Stimulated activated naive CD8-positive, alpha-beta T cell treated with anti-CD3 and anti-CD28 coated beads, Interleukin-15, Interleukin-2, amounts not matched to agents 100 U/mL and 50 U/mL, for 24 hours (primary cell): ENCODE results near the gene CMIP.

Experiments
- ATAC-seq: fragments of 150-1000 bp; cut with Tn5 transposase; one replicate; pipeline ENCODE4 v1.10.0; 2021
- DNase-seq: peaks from one replicate; pipeline ENCODE4 v3.0.0; 2021

The CMIP gene

GRCh38 chr16:81447383-81448101 is 2.9 kb downstream of the CMIP start:
- DNase-seq (no peak), ATAC-seq (no peak)

- DNase-seq (no peak), ATAC-seq (no peak)
Observed at GRCh38 chr16:81448154-81449131, 3.8 kb downstream of the CMIP start.

GRCh38 chr16:81449241-81449640 is 4.6 kb downstream of the CMIP start:
- DNase-seq, result no peak
- ATAC-seq, result no peak

- no peak for DNase-seq
- ATAC-seq, result no peak
Observed at GRCh38 chr16:81449899-81450608, 5.4 kb downstream of the CMIP start.

GRCh38 chr16:81450783-81451491 is 6.3 kb downstream of the CMIP start:
- ATAC-seq (peak; percentile 15), DNase-seq (no peak)

GRCh38 chr16:81451753-81452680 is 7.4 kb downstream of the CMIP start:
- ATAC-seq (peak; percentile 74), DNase-seq (peak; percentile 45)

GRCh38 chr16:81453091-81453728 is 8.6 kb downstream of the CMIP start:
- ATAC-seq, result no peak

GRCh38 chr16:81454044-81454443 is 9.4 kb downstream of the CMIP start:
- no peak for ATAC-seq
- no peak for DNase-seq

More at GRCh38 chr16:81453091-81453728, 8.6 kb downstream of the CMIP start:
- DNase-seq, result no peak

- DNase-seq (no peak), ATAC-seq (no peak)
Observed at GRCh38 chr16:81455006-81455405, 10.4 kb downstream of the CMIP start.

- ATAC-seq (no peak), DNase-seq (no peak)
Observed at GRCh38 chr16:81455720-81456494, 11.3 kb downstream of the CMIP start.

- DNase-seq, result no peak
- no peak for ATAC-seq
Observed at GRCh38 chr16:81456523-81457325, 12.1 kb downstream of the CMIP start.

- ATAC-seq (peak; percentile 38), DNase-seq (no peak)
Observed at GRCh38 chr16:81457326-81458133, 12.9 kb downstream of the CMIP start.

- ATAC-seq, result no peak
- no peak for DNase-seq
Observed at GRCh38 chr16:81458149-81458669, 13.6 kb downstream of the CMIP start.

- ATAC-seq (no peak), DNase-seq (no peak)
Observed at GRCh38 chr16:81458827-81459598, 14.4 kb downstream of the CMIP start.

- ATAC-seq (no peak), DNase-seq (no peak)
Observed at GRCh38 chr16:81460075-81460474, 15.5 kb downstream of the CMIP start.

GRCh38 chr16:81461243-81461642 is 16.6 kb downstream of the CMIP start:
- DNase-seq, result no peak
- no peak for ATAC-seq

GRCh38 chr16:81461766-81462165 is 17.2 kb downstream of the CMIP start:
- no peak for DNase-seq
- ATAC-seq, result no peak
